ENCODE data around the gene BTBD3.

BTBD3 gene

DNA sequence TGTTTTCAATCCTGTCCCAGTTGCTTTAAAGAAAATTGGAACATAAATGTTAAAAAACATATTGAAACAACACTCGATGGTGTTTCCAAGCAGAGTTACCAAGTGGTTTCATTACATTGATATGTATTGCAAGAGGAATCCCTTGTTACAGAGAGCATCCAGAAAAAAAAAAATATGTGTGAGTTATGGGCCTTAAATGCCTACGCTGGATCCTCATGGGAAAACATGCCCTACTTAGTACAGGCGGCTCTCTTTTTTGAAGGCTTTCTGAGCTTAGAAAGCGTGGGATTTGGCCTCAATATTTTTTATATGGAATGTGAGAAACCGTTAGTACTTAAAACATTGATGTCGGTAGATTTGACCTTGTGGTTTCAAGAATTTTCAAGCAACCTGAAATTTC, 26.1 kb downstream of the BTBD3 start:
- H3K9me3 ChIP-seq (ENCODE audit: control insufficient read depth, insufficient read depth, low read length), result no peaks in the 10 kb centered on the region
- H3K4me3 ChIP-seq (ENCODE audit: low read depth, low read length), result no peak overlapping the region
- no peaks in the 10 kb centered on the region for H3K27me3 ChIP-seq (ENCODE audit: control insufficient read depth, insufficient read depth, low read length)
- no peaks in the 10 kb centered on the region for H3K36me3 ChIP-seq (ENCODE audit: control insufficient read depth, insufficient read depth, low read length)
- no peaks in the 10 kb centered on the region for H3K4me1 ChIP-seq (ENCODE audit: control insufficient read depth, insufficient read depth, low read length)
- H3K9ac ChIP-seq (ENCODE audit: low read depth, low read length), result no peak overlapping the region

DNA sequence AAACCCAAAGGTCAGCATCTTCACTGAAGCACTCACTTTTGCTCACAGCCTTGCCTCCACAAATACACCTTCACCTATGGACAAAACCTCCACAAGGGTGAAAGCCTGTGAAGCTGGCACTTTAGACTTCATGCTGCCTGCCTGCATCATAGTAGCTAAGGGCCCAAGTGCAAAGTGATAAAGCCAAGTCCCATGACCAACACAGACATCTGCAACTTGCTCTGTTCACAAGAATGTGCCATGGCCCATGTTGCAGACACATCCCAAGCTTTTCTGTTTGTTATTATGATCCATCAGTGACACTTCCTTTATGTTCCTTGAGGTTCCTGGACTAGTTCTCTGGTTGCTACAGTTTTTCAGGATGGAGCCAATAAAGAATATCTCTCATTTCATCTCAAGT, 31.1 kb downstream of the BTBD3 start:
- Histone ChIP-seq H3K9me3 (ENCODE audit: control insufficient read depth, insufficient read depth, low read length) (no peaks in the 10 kb centered on the region), H3K36me3 (ENCODE audit: control insufficient read depth, insufficient read depth, low read length) (no peaks in the 10 kb centered on the region), H3K4me3 (ENCODE audit: low read depth, low read length) (no peak overlapping the region), H3K27me3 (ENCODE audit: control insufficient read depth, insufficient read depth, low read length) (no peaks in the 10 kb centered on the region), H3K4me1 (ENCODE audit: control insufficient read depth, insufficient read depth, low read length) (no peaks in the 10 kb centered on the region), H3K9ac (ENCODE audit: low read depth, low read length) (no peak overlapping the region)

- H3K4me3 ChIP-seq (ENCODE audit: low read depth, low read length), result no peak overlapping the region
- no peaks in the 10 kb centered on the region for H3K36me3 ChIP-seq (ENCODE audit: control insufficient read depth, insufficient read depth, low read length)
- H3K4me1 ChIP-seq (ENCODE audit: control insufficient read depth, insufficient read depth, low read length), result no peaks in the 10 kb centered on the region
- H3K9ac ChIP-seq (ENCODE audit: low read depth, low read length), result no peak overlapping the region
- no peaks in the 10 kb centered on the region for H3K9me3 ChIP-seq (ENCODE audit: control insufficient read depth, insufficient read depth, low read length)
- H3K27me3 ChIP-seq (ENCODE audit: control insufficient read depth, insufficient read depth, low read length), result no peaks in the 10 kb centered on the region
Observed at GRCh38 chr20:11949711-11950110, 32.0 kb downstream of the BTBD3 start.

- Histone ChIP-seq H3K4me3 (ENCODE audit: low read depth, low read length) (no peak overlapping the region), H3K36me3 (ENCODE audit: control insufficient read depth, insufficient read depth, low read length) (no peaks in the 10 kb centered on the region), H3K27me3 (ENCODE audit: control insufficient read depth, insufficient read depth, low read length) (no peaks in the 10 kb centered on the region), H3K9ac (ENCODE audit: low read depth, low read length) (no peak overlapping the region), H3K4me1 (ENCODE audit: control insufficient read depth, insufficient read depth, low read length) (no peaks in the 10 kb centered on the region), H3K9me3 (ENCODE audit: control insufficient read depth, insufficient read depth, low read length) (no peaks in the 10 kb centered on the region)
Observed at GRCh38 chr20:11951696-11952095, 34.0 kb downstream of the BTBD3 start.

GRCh38 chr20:11952639-11953038, 34.9 kb downstream of the BTBD3 start:
- no peaks in the 10 kb centered on the region for H3K4me1 ChIP-seq (ENCODE audit: control insufficient read depth, insufficient read depth, low read length)
- H3K36me3 ChIP-seq (ENCODE audit: control insufficient read depth, insufficient read depth, low read length), result no peaks in the 10 kb centered on the region
- H3K9ac ChIP-seq (ENCODE audit: low read depth, low read length), result no peak overlapping the region
- no peaks in the 10 kb centered on the region for H3K9me3 ChIP-seq (ENCODE audit: control insufficient read depth, insufficient read depth, low read length)
- peaks cover under 1% of the 10 kb centered on the region for H3K27me3 ChIP-seq (ENCODE audit: control insufficient read depth, insufficient read depth, low read length)
- no peak overlapping the region for H3K4me3 ChIP-seq (ENCODE audit: low read depth, low read length)

DNA sequence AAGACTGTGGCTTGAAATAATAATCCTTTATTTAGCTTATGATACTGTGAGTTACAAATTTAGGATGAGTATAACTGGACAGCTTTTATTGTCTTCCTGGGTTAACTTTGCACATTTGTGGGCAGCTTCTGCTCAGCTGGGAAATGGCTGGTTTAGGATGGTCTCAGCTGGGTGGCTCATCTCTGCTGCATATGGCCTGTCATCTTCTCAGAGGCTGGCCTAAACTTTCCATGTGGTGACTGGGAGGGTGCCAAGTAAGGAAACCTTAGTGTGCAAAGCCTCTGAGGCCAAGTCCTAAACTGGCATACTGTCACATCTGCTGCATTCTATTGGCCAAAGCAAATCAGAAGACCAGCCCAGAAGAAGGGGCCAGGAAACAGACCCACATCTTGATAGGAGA, 40.2 kb downstream of the BTBD3 start:
- H3K9ac ChIP-seq (ENCODE audit: low read depth, low read length), result no peak overlapping the region
- no peak overlapping the region for H3K4me3 ChIP-seq (ENCODE audit: low read depth, low read length)
- H3K4me1 ChIP-seq (ENCODE audit: control insufficient read depth, insufficient read depth, low read length), result no peaks in the 10 kb centered on the region
- H3K9me3 ChIP-seq (ENCODE audit: control insufficient read depth, insufficient read depth, low read length), result no peaks in the 10 kb centered on the region
- no peaks in the 10 kb centered on the region for H3K36me3 ChIP-seq (ENCODE audit: control insufficient read depth, insufficient read depth, low read length)
- H3K27me3 ChIP-seq (ENCODE audit: control insufficient read depth, insufficient read depth, low read length), result peaks cover 22% of the 10 kb centered on the region

- Histone ChIP-seq H3K36me3 (ENCODE audit: control insufficient read depth, insufficient read depth, low read length) (no peaks in the 10 kb centered on the region), H3K4me3 (ENCODE audit: low read depth, low read length) (peak overlapping the region; percentile 14), H3K27me3 (ENCODE audit: control insufficient read depth, insufficient read depth, low read length) (peaks cover 22% of the 10 kb centered on the region), H3K9me3 (ENCODE audit: control insufficient read depth, insufficient read depth, low read length) (no peaks in the 10 kb centered on the region), H3K9ac (ENCODE audit: low read depth, low read length) (no peak overlapping the region), H3K4me1 (ENCODE audit: control insufficient read depth, insufficient read depth, low read length) (no peaks in the 10 kb centered on the region)
Observed at GRCh38 chr20:11958855-11959254, 41.2 kb downstream of the BTBD3 start.

GRCh38 chr20:11965602-11966001, 47.9 kb downstream of the BTBD3 start:
- Histone ChIP-seq H3K9ac (ENCODE audit: low read depth, low read length) (no peak overlapping the region), H3K27me3 (ENCODE audit: control insufficient read depth, insufficient read depth, low read length) (no peaks in the 10 kb centered on the region), H3K4me3 (ENCODE audit: low read depth, low read length) (no peak overlapping the region), H3K36me3 (ENCODE audit: control insufficient read depth, insufficient read depth, low read length) (no peaks in the 10 kb centered on the region), H3K9me3 (ENCODE audit: control insufficient read depth, insufficient read depth, low read length) (no peaks in the 10 kb centered on the region), H3K4me1 (ENCODE audit: control insufficient read depth, insufficient read depth, low read length) (no peaks in the 10 kb centered on the region)

- Histone ChIP-seq H3K27me3 (ENCODE audit: control insufficient read depth, insufficient read depth, low read length) (no peaks in the 10 kb centered on the region), H3K4me3 (ENCODE audit: low read depth, low read length) (no peak overlapping the region), H3K9me3 (ENCODE audit: control insufficient read depth, insufficient read depth, low read length) (no peaks in the 10 kb centered on the region), H3K4me1 (ENCODE audit: control insufficient read depth, insufficient read depth, low read length) (no peaks in the 10 kb centered on the region), H3K36me3 (ENCODE audit: control insufficient read depth, insufficient read depth, low read length) (no peaks in the 10 kb centered on the region), H3K9ac (ENCODE audit: low read depth, low read length) (no peak overlapping the region)
Observed at GRCh38 chr20:11966186-11966585, 48.5 kb downstream of the BTBD3 start.

GRCh38 chr20:11970243-11970836, 52.6 kb downstream of the BTBD3 start:
- no peak overlapping the region for H3K4me3 ChIP-seq (ENCODE audit: low read depth, low read length)
- H3K27me3 ChIP-seq (ENCODE audit: control insufficient read depth, insufficient read depth, low read length), result no peaks in the 10 kb centered on the region
- no peaks in the 10 kb centered on the region for H3K36me3 ChIP-seq (ENCODE audit: control insufficient read depth, insufficient read depth, low read length)
- no peaks in the 10 kb centered on the region for H3K4me1 ChIP-seq (ENCODE audit: control insufficient read depth, insufficient read depth, low read length)
- no peaks in the 10 kb centered on the region for H3K9me3 ChIP-seq (ENCODE audit: control insufficient read depth, insufficient read depth, low read length)
- H3K9ac ChIP-seq (ENCODE audit: low read depth, low read length), result no peak overlapping the region

DNA sequence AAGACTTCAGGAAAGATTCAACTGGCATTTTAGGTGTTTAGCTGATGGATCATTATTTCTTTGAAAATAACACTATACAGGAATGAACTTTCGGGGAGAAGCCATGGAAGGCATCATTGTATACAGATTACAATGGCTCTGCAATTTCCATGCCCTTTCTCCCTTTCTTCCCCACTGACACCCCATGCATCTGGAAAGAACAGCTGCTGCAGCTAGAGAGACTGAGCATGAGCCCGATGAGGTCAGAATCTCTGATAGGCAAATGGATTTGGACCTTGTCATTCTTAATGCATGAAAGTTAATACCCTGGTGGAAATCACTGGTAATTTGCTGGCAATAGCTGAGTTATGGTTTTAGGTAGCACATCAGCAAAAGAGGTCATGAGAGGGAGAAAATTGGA, 54.8 kb downstream of the BTBD3 start:
- Histone ChIP-seq H3K27me3 (ENCODE audit: control insufficient read depth, insufficient read depth, low read length) (no peaks in the 10 kb centered on the region), H3K9ac (ENCODE audit: low read depth, low read length) (no peak overlapping the region), H3K4me3 (ENCODE audit: low read depth, low read length) (no peak overlapping the region), H3K36me3 (ENCODE audit: control insufficient read depth, insufficient read depth, low read length) (no peaks in the 10 kb centered on the region), H3K4me1 (ENCODE audit: control insufficient read depth, insufficient read depth, low read length) (no peaks in the 10 kb centered on the region), H3K9me3 (ENCODE audit: control insufficient read depth, insufficient read depth, low read length) (no peaks in the 10 kb centered on the region)
